KBM-7 (cell line): ENCODE measurements around the gene ARMH3.

Experiments used
- DNase-seq: peaks from one replicate; pipeline ENCODE4 v3.0.0-alpha.2; 2015
- in situ Hi-C: fragments of 300-500 bp; cut with MboI; formaldehyde crosslinking; loops from 2 replicates; pipeline ENCODE4 v1.14.3; 2020; ENCODE audit warnings: low sequenced_read_pairs, low pct_unique_long_range_greater_than_20kb, mixed read lengths

ARMH3 gene

DNA sequence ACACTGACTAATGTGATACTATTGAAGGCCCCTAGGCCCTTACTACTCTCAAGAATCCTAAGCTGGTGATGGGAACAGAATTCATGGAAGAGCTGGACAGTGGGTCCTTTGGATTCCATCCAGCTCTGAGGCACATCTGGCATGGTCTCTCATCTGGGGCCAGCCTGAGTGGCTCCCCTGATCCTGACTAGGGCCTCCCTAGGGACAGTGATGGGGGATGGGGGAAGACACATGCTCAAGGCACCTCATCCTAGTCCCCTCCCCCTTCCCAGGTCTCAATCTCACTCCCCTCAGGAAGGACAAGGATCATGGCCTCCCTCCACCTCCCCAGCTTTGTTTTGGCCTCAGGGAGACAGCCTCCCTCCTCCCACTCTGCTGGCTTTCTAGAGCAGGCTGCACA lies 214.1 kb downstream of the ARMH3 start:
- DNase-seq: no peak
- in situ Hi-C loops: no loop called here

DNA sequence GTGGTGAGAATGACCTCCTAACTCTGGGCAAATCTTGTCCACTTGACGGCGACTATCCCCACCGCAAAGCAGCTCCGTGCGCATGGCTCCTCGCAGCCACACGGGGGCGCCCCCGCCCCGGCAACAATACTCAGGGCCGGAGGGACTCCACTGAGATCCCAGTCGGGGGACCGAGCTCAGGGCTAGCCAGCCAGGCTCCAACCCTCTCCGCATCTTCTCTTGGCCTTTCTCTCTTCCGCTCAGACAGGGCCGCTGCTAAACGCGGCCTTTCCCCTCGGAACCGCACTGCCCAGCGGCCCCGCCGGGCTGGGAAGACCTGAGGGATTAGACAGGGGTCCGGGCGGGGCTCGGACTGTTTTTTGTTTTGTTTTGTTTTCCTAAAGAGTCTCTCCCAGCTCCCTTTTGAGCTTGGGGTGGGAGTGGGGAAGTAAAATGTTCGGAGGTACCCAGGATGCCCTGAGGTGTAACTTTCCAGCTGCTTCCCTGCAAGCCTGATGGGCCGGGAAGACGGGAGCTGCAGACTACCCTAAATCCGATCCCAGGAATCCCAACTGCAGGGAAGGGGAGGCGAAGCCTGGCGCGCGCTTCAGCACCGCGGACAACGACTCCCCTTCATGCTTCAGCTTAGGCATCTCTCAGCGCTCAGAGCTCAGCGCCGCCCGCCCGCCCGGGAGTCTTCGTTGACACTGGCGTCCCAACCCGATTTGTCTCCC lies 215.1 kb downstream of the ARMH3 start:
- in situ Hi-C loops: no loop called here
- DNase-seq: peak; percentile 86

DNA sequence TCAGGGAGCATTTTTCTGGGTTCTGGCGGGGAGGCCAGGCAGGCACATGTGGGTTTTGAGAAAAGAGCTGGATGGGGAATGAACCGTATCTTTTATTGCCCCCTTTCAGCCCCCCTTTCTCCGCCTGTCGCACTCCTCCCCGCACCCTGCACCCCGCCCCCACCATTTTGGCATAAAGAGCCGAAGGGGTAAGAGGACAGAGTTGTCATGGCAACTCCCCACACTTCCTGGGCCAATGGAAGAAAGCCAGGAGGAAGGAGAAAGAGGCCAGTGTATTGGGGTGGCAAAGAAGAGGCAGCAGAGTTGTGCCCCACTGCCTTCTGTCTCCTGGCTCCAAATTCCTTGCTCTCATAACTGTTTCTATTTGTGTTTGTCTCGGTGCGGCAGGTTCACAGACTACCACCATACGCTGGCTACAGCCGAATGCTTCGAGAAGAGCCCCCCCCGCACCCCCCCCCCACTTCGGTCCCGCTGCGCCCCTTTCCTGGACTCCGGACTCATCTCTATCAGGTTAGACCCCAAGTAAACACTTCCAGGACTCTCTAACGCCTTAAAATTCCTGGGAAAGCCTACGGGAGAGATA lies 215.8 kb downstream of the ARMH3 start:
- in situ Hi-C loops: no loop called here
- DNase-seq: no peak

DNA sequence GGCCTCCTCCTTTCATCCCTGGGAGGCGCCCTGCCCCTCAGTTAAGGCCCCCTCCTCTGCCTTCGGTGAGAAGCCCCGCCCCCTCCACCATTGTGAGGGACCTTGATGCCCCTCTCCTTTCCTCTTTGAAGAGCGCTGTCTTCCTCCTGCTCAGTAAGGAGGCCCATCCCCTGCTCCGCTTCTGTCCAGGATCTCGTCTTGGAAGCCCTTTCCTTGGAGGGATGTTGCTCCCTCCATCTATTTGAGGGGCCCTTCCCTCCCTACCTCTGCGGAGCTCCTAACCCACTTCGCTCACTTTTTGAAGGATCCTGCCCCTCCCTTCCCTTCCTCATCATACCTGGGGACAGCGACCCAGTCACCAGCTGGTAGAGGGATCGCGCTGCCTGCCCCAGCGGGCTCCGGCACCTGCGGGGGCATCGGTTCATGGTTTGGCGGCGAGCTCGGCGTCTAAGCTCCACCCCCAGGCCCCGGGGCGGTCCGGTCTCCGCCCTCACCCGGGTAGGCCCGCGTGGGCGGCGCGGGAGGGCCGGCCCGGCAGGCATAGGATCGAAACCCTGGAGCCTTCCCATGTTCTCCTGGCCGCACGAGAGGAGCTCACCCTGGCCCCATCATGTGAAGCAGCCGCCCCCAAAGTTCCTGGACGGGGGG lies 216.4 kb downstream of the ARMH3 start:
- DNase-seq: no peak
- in situ Hi-C loops: no loop called here

DNA sequence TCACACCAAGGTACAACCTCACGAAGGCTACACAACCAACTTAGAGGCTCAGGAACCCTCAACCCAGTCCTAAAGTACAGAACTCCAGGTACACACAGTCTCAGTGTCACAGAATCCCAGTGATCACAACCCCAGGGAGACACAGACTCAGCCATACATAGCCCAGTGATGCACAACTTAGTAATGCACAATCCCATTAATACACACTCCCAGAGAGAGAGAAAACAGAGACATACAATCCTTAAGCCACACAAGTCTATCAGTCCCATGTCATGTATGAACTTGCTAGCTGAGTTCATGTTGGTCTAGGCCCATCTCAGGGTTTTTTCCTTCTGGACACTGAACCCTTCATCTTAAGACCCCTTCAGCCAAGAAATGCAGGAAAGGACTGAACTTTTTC lies 217.0 kb downstream of the ARMH3 start:
- no peak for DNase-seq
- in situ Hi-C loops: no loop called here

DNA sequence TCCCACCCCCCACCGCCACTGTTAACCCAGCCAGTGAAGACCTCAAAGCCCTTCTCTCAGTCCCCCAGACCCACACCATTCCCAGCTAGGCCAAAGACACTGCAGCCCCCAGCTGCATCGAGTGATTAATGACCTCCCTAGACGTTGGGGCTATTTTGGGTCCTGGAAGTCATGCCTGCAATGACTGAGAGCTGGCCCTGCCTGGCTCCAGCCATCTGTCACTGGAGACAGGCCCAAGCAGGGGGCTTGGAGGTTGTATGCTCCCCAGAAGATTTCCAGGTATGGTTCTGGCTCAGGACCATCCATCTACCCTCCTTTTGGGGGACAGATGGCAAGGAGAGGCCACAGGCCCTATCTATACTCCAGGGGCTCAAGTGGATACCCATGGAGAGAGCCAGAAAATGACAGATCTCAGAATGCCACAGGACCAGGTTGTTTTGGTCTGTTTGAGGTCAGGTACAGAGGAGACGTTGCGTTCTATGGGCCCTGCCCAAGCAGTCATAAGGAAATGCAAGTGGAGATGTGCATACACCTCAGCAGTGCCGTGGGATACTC lies 217.5 kb downstream of the ARMH3 start:
- in situ Hi-C loops: no loop called here
- DNase-seq: no peak

DNA sequence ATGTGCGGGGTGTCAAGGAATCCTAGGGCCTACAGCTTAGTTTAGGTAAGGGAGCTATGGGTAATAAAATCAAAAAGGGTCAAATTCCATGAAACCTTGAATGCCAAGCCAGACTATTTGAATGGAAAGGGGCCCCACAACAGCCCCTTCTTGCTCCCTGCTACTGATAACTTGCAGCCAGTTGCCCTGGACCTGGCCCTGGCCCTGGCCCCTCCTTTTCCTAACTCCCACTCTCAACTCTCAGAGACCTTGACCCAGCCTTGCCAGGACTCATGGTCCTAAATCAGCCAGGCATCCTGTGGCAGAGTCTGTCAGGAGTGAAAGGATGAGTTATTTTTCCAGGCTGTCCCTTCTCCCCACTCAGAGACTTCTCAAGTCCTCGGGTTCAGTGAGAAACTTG lies 218.2 kb downstream of the ARMH3 start:
- DNase-seq: no peak

DNA sequence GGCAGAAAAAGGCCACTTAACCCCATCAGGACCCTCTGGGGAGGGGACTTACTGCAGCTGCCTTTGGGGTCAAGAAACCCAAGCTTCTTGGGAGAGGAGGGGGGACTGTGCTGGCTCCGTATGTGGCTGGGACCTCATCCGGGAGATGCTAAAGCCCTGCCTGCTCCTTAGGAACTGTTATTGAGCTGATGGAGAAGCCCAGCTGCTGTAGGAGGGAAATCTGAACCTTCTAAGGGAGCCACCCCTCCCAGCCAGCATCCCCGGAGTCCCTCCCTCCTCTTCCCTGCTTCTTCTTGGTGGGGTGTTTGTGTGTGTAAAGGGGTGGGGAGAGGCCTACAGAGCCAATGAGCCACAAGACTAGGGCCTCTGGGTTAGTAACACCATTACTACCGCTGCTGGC lies 220.6 kb downstream of the ARMH3 start:
- in situ Hi-C loops: no loop called here
- DNase-seq: no peak

More for the DNA sequence above, 218.2 kb downstream of the ARMH3 start:
- in situ Hi-C loops: no loop called here

DNA sequence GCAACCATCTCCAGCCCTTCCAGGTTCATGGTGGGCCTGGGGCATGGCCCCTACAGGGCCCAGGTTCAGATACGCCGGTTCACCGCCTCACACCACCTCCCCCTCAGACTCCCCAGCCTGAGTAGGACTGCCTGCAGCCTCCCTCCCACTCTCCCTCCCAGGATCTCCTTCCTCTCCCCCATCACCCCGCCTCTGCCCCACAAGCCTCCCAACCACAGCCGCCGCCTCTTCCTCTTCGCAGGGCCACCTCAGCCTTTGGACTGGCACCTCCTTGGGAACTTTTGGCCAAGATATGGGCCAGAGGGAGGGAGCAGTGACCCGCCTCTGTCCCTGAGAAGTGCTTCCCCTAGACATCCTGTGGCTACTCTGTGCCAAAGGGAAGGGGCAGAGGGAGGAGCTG lies 221.6 kb downstream of the ARMH3 start:
- in situ Hi-C loops: no loop called here
- peak; percentile 80 for DNase-seq

DNA sequence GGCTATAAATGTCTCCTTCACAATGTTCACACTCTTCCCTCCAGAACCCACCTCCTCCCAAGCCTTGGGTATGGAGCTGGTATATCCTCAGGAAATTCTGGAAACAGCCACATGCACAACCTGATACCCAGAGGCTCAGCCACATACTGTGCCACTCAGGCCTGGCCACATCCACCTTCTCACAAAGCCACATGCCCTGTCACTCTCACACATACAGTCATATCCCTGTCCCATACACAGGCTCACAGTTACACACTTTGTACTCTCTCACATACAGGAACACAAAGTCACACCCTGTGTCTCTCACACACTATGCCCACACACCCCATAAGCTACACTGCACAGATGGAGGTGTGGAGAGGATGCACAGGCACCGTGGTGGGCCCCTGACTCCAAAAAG lies 222.5 kb downstream of the ARMH3 start:
- DNase-seq: no peak
- in situ Hi-C loops: no loop called here

DNA sequence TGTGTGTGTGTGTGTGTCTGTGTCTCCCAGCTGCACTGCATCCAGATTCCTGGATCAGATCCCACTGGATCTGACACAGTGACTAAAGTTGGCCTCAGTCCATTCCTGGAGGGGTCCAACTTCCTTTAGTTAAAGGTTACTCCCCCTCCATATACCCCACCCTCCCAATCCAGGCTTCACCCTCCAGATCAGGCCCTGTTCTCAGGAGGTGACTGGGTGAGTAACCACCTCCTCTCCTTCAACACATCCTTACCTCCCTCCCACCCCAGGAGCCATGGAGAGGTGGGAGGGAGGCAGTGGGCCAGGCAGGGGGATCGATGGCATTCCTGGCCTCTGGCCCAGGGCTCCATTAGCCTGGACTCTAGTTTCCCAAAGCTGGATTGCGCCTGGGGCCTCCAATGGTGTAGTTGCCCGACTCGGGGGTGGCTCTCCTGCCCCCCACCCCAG lies 223.6 kb downstream of the ARMH3 start:
- in situ Hi-C loops: no loop called here
- DNase-seq: no peak

DNA sequence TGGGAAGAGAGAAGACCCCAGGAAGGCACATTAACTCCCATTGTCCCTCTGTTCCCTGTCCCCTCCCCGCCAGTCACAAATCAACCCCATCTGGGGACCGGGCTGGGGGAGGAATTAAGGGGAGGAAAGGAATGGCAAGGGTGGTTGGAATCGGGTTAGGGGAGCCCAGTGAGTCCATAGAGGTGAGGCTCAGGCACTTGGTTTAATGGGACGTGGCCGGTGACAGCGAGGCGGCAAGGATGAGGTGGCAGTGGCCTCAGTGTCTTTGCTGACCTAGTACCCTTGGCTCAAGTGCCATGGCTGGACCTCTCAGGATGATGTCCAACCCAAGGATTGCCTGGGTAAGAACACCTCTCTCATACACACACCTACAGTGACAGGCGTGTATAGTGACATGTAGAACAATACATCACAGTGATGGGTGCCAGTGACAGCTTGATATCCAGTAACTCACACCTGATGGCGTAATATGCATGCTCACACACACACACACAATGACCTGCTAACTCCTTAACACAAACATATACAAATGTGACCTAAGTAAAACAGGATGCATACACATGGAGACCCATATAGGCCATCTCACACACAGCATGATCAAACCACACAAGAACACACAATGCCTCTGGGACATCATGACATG lies 224.7 kb downstream of the ARMH3 start:
- in situ Hi-C loops: no loop called here
- no peak for DNase-seq

DNA sequence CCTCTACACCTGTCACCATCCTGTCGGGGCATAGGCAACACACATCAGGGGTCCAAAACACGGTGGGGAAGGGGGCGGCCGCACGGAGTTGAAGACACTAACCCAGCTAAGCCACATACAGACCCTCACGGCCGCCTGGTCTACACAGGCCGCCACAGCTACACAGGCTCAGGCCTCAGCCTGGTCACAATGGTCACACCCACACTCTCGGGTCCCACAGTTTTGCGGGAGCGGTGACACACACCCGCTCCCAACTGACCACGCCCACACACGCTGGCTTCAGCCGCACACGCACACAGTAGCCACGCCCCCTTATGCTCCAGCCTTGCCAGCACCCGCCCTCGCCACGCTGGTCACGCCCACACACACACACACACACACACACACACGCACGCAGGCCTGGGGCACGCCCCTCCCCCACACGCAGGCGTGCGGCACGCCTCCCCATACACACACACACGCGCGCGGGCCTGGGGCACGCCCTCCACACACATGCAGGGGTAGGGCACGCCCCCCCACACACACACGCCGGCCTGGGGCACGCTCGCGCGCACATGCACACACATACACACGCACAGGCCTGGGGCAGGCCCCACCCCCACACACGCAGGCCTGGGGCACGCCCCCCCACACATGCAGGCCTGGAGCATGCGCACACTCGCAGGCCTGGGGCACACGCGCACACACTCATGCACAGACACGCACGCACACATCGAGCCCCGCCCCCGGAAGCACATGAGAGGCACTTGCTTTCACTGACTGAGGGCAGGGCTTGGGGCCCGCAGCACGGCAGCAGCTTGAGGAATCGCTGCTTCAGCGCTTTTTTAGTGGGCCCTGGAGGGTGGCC lies 225.4 kb downstream of the ARMH3 start:
- in situ Hi-C loops: no loop called here

DNA sequence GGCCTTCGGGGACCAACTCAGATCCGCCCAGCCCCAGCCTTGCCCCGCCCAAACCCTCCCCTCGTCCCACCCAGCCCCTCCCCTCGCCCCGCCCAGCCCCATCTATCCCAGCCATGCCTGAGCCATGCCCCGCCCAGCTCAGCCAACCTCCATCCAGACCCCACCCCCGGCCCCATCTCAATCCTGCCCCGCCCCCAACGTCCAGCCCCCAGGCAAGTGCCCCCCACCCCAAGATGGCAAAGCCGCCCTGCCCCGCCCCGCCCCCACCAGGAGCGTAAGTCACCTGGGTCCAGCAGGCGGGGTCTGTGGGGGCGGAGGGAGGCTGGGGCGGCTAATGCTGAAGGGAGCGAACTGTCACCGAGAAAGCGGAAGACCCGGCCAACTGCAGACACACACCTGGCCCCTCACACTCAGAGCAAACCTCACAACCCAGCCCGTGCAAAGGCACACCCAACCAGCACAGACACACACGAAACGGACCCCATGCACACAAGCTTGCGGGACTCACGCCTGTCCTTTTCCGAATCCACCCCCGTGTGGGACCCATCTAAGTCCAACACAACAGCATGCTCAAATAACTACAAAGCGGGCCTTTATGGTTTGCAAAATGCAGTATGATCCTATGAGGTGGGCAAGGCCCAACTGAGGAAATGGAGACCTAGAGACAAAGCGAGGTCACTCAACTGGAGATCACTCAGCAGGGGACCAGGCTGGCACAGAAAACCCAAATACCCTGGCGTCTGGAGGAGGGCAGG lies 226.2 kb downstream of the ARMH3 start:
- in situ Hi-C loops: no loop called here
- no peak for DNase-seq

More for the DNA sequence above, 225.4 kb downstream of the ARMH3 start:
- peak; percentile 87 for DNase-seq

DNA sequence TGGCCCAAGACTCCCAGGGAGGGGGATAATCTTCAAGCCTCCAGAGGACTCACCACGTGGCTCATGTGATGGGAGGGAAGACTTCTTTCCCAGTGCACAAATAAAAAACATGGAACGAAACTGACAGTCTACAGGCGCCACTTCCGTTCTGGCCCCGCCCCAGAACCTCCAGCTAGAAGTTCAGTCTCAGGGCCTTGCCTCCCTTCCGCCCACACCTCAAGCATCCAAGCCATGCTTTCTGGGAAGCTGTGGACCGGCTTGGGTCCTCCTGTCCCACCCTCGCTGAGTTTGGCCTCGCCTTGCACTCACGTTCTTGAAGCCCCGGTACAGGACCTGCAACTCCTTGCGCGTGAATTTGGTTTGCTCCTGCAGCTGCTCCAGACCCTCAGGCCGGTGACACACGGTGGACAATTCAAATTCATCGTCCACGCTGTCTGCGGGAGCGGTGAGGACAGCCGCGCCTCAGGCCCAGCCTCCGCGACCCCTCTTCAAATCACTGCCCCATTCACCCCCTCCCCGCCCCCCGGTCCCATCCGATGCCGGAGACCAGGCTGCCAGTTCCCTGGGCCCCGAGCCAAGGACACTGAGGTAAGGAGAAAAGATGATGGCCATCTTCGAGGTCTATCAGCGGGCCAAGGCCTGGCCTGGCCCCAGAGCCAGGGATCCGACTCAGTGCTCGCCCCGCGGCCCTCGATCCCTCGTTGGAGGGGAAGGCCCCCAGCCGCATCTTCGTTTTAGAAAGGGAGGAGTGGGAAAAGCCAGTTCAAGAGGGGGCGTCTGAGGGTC lies 227.0 kb downstream of the ARMH3 start:
- no peak for DNase-seq
- in situ Hi-C loops: no loop called here

DNA sequence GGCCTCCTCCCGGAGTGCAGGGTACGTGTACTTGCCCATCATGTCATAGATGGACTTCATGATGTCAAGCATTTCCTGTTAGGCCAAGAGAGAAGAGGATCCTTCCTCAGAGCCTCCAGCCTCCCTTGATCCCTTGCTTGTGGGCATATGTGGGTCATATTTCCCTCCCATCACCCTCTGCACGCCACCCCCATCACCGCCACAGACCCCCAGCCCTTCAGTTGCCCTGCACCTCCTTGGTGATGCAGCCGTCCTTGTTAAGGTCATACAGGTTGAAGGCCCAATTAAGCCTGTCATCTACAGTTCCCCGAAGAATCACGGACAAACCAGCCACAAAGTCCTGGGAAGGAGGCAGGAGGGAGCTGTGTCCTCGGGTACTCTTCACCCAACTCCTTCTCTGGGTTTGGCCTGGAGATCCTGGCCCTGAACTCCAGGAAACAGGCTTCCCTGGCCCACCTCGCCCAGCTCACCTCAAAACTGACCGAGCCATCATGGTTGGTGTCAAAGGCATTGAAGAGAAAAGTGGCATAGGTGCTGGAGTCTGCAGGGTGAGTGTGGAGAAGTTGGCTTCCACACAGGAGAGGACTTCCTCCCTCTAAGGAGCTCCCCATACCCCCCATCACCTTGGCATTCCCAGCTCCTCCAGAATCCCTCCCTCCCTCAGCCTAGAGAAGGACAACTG lies 227.9 kb downstream of the ARMH3 start:
- no peak for DNase-seq
- in situ Hi-C loops: no loop called here

DNA sequence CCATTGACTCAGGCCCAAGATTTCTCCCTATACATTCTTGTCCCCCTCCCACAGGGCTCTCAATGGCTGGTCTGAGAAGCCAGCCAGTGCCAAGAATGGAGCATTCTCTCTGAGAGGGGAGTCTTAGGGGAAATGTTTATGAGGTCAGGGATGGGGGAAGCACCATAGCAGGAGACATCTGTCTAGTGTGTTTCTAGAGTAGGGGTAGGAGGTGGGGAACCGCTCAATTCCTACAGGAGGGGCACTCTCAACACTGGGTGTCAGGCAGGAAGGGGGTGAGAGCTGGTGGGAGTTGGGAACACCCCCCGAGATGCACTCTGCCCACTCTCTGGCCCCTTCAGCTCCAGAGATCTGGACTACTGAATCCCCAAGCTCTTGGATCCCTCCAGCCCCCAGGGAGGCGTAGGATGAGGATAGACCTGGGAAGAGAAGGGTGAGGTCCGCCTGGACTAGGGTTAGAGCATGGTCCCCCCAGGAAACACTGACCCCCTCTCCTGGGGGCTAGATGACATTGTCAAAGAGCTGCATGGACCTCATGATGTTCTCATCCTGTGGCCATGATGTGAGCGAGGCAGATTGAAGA lies 229.0 kb downstream of the ARMH3 start:
- in situ Hi-C loops: no loop called here

More for the DNA sequence above, 229.0 kb downstream of the ARMH3 start:
- no peak for DNase-seq
